GM12874 (cell line): ENCODE data around the gene PLCD3.

Source experiments
- TF ChIP-seq, protein P1 (sequence below): IDR thresholded peaks from 2 replicates; pipeline ENCODE4 v1.5.1; 2011; ENCODE audit warnings: low read depth, mild to moderate bottlenecking, control low read depth, low read length, moderate library complexity; ENCODE audit not compliant: insufficient read depth

PLCD3 gene

DNA sequence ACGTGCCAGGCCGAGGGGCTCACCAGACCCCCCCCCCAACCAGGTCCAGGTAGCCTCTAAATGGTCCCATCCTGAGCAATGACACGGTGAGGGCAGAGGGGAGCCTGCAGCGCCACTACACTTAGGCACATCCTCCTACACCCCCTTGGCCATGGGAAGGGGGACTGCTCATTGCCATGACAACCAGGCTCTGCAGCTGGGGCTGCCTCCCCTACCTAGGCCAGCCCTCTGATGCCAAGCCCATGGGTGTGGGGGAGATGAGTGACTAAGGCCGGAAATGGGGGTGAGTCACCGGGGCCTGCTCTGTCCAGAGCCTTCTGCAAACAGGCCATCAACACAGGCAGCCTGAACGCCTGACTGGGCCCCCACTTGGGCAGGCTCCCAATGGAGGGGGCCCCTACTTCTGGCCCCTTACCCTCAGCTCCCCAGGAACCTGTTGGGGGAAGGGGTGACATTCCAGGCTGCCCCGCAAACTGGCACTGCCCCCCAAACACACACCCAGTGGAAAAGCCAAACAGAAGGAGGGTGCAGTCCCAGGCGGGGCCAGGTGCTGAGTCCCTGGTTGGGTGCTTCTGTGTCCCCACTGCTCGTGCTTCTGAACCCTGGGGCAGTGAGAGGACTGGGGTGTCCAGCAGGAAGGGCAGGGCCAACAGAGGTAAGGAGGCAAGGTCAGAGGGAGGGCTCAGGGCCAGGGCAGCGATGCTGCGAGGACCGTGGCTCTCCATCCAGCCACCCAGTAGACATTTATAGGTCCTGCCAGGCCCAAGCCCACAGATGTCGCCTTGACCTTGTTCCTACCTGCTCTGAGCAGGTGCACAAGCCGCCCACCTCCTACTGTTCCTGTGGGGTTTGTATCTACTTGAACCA is 8.2 kb downstream of the PLCD3 start:
- TF ChIP-seq, protein P1, sequence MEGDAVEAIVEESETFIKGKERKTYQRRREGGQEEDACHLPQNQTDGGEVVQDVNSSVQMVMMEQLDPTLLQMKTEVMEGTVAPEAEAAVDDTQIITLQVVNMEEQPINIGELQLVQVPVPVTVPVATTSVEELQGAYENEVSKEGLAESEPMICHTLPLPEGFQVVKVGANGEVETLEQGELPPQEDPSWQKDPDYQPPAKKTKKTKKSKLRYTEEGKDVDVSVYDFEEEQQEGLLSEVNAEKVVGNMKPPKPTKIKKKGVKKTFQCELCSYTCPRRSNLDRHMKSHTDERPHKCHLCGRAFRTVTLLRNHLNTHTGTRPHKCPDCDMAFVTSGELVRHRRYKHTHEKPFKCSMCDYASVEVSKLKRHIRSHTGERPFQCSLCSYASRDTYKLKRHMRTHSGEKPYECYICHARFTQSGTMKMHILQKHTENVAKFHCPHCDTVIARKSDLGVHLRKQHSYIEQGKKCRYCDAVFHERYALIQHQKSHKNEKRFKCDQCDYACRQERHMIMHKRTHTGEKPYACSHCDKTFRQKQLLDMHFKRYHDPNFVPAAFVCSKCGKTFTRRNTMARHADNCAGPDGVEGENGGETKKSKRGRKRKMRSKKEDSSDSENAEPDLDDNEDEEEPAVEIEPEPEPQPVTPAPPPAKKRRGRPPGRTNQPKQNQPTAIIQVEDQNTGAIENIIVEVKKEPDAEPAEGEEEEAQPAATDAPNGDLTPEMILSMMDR, result no peak

DNA sequence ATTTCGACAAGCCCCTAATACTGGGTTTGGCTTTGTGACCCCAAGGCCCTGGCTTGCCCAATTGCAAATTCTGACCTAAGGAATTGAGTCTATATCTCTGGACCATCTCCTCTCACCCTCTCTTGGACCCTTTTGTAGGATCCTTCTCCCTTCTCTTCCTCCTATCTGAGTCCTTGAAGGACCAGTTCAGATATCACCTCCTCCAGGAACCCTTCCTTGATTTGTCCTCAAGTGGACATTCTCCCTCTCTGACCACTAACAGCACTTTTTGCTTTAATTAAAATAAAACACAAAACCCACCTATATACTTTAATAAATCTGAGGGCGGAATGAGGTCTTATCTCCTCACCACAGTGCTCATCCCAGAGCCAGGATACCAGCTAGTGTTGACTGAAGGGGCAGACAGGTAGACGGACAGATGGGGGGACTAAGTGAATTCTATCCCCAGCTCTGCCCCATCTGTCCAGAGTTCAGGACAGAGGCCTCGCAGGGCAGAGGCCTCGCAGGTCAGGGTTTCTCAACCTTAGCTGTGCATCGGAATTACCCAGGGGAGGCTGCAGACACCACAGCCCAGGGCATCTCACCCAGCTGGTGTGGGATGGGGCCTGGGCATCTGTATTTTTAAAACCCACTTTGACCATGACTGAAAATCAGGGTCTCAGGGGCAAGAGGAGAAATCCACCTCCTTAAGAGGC is 9.1 kb downstream of the PLCD3 start:
- TF ChIP-seq, protein P1, result no peak

DNA sequence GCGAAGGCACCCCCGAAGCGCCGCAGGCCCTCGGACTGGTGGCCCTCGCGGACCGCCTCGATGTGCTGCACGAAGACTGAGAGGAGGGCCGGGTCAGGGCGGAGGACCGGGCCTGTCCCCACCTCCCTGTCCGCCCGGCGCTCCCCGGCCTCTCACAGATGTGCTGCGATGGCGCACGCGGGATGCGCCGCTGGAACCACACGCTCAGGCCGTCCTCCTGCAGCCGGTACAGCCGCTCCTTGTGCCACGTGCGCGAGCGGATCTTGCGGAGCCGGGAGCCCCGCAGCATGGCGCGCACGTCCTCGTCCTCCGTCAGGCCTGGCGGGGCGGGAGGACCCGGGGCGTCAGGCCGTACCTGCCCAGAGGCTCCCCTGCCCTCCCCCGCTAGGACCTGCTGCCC is 11.3 kb downstream of the PLCD3 start:
- TF ChIP-seq, protein P1, result no peak

DNA sequence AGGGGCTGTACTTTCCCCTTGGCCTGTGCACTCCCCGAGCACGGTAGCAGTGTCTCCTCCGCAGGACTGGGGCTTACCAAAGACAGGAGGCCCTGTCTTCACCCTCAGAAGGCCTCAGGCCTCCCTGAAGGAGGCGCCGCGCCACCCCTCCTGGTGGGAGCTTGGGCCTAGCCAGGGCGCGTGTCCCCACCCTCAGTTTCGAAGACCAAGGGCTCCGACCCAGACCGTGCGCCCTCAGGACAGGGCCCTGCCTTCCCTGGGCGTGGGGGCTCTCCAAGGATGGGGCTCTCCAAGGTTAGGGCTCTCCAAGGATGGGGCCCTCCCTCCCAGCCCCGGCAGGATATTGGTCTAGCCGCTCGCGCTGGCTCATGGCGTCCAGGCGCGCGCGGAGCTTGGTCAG is 11.8 kb downstream of the PLCD3 start:
- TF ChIP-seq, protein P1, result no peak

DNA sequence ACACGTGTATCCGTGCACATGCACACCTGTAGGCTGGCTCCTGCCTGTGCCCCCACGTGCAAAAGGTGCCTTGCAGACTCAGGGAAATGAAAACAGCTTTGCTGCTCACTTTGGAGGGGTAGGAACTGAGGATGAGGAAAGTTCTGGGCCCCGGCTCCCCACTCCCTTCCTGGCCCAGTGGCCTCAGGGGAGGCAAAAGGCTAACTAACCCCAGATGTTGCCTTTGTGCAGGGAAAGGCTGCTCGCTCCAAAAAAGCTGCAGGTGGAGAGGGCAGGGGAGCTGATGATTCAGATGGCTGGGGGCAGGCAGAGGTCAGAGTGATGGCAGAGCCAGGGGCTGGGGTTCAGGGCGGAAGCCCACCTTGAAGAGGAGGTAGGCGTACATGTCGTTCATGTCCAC is 12.4 kb downstream of the PLCD3 start:
- TF ChIP-seq, protein P1, result no peak

DNA sequence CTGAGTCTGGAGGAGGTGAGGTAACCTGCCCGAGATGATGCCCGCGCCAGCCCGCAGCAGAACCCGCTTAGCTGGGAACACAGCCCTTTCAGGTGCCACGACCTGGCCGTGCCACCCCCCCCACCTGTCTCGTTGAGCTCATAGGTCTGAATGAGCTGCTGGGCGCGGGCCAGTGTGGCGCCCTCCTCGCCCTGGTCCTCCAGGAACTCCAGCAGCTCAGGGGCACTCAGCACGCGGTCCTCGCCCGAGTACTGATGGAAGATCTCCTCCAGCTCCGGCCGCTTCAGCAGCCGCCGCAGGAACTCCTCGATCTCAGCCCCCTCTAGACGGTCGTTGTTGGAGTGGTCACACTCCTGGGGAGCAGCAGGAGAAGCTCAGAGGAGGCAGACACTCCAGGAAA is 13.6 kb downstream of the PLCD3 start:
- TF ChIP-seq, protein P1, result no peak

DNA sequence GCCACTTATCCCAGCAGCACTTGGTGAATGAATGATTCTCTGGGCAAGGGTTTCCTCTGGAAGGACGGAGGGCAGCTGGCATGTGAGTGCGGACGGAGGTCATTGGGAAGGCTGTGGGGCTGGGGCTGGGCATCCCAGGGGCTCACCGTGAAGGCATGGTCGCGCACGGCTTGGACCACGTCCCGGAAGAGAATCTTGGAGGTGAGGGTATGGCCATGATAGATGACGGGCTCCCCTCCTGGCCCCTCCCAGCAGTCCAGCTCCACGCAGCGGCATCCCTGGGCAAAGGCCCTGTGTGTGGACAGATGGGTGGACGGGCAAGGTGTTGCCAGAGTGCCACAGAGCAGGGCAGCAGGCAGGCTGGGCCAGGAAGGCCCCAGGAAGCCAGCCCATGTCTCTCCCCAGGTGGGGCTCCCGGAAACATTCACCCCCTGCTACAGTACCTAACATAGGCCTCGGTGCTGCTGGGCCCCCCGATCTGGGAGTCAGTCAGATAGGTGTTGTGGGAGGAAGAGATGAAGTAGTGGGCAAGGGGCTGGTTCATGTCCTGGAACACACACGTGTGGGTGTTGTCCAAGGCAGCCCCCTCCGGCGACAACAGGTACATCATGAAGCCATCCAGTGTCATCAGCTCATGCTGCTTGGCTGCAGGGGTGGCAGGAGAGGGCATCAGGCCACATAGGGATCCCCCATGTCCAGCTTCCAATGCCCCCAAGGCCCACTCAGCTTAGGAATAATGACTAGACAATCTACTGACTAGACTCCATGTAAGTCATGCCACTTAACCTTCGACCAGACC is 14.3 kb downstream of the PLCD3 start:
- TF ChIP-seq, protein P1, result no peak
